NCI-H1417 (cell line): ENCODE data around the gene CA9.

ENCODE experiments used
- DNase-seq, 3 experiments: peaks; one replicate each; lab custom pipeline; 2025; lab: John Stamatoyannopoulos, UW

Gene CA9

DNA sequence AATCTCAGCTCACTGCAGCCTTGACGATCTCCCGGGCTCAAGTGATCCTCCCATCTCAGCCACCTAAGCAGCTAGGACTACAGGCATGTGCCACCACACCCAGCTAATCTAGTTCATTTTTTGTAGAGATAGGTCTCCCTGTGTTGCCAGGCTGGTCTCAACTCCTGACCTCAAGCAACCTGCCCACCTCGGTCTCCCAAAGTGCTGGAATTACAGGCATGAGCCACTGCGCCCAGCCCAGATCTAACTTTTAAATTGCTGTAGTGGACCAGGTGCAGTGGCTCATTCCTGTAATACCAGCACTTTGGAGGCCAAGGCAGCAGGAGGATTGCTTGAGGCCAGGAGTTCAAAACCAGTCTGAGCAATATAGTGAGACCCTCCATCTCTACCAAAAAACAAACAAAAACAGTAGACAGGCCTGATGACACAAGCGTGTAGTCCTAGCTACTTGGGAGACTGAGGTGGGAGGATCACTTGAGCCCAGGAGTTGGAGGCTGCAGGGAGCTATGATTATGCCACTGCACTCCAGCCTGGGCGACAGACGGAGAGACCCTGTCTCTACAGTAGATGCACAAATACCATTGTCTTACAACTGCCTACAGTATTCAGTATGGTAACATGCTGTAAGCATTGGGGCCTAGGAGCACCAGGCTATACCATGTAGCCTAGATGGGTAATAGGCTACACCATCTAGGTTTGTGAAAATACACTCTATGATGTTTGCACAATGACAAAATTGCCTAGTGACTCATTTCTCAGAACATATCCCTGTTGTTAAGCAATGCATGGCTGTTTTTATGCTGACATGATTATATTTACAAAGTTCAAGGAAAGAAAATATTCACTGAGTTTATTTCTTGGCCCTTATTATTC is 21.5 kb upstream of the CA9 start:
- DNase-seq = peak in 1 of 3 experiments; percentile 1

DNA sequence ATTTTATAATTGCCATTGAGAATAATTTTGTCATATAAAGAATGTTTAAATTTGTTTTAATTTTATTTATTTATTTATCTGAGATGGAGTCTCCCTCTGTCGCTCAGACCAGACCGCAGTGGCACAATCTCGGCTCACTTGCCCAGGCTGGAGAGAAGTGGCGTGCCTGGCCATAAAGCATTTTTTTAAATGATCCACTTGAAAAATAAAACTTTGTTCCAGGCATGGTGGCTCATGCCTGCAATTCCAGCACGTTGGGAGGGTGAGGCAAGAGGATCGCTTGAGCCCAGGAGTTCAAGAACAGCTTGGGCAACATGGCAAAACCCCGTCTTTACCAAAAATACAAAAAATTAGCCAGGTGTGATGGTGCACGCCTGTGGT is 20.9 kb upstream of the CA9 start:
- DNase-seq = no peak

DNA sequence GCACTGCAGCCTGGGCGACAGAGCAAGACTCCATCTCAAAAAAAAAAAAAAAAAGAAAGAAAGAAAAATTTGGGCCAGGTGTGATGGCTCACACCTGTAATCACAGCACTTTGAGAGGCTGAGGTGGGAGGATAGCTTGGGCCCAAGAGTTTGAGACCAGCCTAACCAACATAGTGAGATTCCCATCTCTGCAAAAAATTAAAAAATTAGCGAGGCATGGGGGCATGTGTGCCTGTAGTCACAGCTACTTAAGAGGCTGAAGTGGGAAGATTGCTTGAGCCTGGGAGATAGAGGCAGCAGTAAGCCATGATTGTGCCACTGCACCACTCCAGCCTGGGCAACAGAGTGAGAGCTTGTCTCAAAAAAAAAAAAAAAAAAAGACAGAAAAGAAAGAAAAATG is 20.1 kb upstream of the CA9 start:
- no peak for DNase-seq

DNA sequence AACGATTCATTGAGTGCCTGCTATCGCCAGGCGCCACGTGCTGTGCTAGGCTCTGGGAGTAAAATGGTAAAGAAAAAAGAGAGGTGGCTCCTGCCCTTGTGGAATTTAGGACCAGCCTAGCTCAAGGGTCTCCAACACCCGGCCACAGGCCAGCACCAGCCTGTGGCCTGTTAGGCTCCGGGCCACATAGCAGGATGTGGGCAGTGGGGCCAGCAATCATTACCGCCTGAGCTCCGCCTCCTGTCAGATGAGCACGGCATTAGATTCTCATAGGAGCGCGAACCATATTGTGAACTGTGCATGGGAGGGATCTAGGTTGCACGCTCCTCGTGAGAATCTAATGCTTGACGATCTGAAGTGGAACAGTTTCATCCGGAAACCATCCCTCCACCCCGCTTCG is 17.4 kb upstream of the CA9 start:
- no peak for DNase-seq

DNA sequence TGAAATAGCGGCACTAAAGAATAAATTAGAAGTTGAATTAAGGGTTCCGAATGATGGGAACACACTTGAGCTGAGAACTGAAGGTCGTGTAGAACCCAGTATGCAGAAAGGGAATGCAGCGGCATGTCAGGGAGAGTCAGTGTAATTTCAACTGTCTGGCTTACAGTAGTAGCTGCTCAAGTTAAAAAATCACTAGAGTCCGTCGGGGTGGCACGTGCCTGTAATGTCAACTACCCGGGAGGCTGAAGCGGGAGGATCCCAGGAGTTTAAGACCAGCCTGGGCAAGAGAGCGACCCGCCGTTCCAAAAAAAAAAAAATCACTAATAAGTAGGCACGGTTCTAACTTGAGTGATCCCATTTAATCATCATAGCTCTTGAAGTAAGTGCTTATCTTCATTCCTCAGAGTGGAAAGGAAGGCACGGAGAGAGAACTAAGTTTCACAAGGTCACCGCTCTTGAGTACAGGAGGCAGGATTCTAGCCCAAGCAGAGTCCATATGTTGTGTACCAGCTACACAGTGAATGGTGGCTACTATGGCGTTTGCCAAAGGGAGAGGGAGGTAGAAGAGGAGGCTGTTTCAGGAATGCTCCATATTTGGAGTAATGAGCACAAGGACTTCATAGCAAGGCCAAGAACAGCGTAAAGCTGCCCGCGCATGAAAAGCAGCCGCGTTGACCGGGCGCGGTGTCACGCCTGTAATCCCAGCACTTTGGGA is 16.7 kb upstream of the CA9 start:
- DNase-seq = peak in 1 of 3 experiments; percentile 32

DNA sequence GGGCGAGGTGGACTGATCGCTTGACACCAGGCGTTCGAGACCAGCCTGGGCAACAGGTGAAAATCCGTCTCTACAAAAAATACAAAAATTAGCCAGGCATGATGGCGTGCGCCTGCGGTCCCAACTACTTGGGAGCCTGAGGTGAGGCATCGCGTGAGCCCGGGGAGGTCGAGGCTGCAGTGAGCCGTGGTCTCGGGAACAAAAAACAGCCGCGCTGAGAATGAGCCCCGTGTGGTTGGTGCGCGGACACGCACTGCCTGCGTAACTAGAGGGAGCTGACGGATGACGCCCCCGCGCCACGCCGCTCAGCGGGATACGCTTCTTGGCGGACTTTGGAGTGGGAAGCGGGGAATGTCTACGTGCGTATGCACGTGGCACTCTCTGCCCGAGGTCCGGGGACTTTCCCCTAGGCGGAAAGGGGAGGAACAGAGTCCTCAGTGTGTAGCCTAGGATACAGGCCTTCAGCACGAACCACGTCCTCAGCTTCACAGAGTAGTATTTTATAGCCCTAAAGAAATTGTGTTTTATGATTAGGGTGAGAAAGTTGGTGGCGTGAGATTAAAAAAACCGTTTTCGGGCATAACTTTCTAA is 16.1 kb upstream of the CA9 start, which contains the start of gene RMRP:
RMRP (minus strand) TSS at position 474 of the 591 bp plus-strand sequence.
- peak; percentile 92 to 98 (median 97) for DNase-seq

DNA sequence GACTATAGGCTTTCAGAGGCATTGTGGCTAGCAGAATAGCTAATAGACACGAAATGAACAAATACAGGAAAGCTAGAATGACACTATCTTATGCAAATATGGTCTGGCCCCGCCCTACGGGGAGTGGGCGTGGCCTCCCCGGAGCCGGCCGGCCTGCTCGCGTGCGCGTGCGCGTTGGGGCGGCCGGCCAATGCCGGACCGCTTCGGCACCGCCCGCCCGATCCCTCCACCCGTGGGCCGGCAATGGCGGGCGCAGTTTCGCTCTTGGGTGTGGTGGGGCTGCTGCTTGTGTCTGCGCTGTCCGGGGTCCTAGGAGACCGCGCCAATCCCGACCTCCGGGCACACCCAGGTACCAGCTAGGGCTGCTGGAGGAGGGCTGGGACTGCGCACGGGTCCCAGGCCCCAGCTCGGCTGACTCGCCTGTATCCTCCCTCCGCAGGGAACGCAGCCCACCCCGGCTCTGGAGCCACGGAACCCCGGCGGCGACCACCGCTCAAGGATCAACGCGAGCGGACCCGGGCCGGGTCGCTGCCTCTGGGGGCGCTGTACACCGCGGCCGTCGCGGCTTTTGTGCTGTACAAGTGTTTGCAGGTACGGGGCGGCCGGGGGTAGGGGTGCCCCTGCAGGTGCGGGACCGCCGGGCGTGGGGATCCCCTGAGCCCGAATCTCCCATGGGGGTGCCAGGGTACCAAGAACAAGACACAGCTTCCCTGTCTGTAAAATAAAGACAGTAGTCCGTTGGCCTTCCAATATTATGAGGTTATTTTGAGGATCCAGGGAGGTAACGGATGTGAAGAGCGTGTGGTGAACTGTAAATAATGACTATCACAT is 15.4 kb upstream of the CA9 start, which contains the start of gene CCDC107:
CCDC107 (plus strand) TSS at position 156 of the 831 bp plus-strand sequence; CDS start at position 244, 88 bp downstream.
- peak; percentile 76 to 95 (median 82) for DNase-seq

DNA sequence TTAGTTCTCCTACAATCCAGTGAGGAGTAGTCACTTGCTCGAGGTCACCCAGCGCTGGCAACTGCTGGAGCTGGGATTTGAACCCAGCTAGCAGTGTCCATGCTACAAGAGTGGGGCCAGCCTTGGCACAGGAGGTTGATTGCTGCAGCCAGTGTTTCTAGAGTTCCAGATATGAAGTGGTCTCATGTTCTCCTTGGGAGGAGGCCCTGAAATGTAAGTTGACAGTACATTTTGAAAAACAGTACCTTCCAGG is 14.8 kb upstream of the CA9 start:
- peak in 1 of 3 experiments; percentile 29 for DNase-seq

DNA sequence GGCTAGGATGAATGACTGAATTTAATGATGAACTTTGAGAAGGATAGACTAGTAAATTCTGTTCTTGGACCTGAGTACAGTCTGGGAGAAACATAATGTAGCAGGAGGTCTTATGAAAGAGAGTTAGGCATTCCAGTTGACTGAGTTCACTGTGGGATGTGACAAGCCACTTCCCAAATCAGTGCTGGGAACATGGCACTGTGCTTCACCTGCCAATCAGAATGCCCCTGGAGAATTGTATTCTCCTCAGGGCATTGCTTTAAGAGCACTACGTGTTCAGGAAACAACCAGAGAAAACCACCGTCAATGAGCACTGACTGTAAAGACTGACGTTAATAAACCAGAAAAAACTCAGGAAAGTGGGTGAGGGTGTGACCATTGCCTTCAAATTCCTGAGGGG is 14.4 kb upstream of the CA9 start:
- DNase-seq = peak in 1 of 3 experiments; percentile 19

DNA sequence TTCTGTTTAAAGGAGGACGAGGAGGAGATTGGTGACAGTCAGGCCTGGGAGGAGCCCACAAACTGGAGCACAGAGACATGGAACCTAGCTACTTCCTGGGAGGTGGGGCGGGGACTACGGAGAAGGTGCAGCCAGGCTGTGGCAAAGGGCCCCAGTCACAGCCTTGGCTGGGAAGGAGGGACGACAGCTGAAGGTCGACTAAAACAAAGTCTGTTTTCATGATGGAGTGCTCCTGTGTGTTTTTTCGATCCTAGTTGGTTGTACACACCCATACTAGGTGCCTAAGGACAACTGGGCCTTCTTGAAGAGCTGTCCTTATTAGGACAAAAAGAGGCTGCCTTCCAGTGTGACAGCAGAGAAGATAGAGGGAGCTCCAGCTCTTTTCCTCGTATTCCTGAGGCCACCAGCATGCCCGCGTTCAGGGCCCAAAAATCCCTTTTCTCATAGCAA is 12.7 kb upstream of the CA9 start:
- no peak for DNase-seq

DNA sequence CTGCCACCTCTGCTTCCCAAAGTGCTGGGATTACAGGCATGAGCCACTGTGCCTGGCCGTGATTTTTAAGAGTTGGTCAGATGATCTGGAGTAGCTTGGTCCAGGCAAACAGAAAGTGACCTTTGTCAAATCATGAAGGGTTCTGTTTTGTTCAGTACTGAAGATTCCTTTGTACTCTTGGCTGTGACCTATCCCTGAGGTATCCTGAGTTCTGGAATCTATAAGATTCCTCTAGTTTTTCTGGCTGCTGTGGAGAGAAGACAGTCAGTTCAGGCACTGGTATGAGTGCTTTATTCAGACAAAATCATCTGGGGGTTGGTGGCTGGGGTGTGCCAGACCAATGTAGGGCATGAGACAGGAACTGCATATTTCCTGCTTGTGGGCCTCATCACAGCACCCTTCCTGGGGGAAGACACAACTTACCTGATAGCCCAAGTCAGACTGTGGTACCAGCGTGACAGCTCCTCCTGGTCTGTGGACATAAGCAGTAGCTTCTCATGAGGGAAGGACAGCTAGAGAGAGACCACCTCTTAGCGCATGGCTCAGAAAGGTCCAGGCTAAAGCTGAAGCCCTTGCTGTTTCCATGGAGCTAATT is 11.9 kb upstream of the CA9 start:
- no peak for DNase-seq

DNA sequence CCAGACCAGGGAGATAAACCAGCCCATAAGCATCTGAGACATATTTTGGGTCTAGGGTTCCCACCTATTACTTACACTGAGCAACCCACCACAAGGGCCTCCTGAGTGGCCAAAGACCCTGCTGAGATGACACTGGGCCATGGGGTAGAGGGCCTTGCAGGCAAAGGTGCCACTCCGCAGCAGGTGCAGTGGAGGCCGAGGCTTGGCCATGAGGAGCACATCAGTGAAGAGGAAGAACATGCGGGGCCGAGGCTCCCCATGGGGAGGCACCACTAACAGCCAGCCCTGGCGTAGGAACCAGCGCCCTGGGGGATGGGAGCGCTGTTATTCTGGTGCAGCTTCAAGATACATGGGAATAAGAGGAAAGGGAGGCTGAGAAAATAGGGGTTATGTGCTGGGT is 11.3 kb upstream of the CA9 start:
- no peak for DNase-seq

DNA sequence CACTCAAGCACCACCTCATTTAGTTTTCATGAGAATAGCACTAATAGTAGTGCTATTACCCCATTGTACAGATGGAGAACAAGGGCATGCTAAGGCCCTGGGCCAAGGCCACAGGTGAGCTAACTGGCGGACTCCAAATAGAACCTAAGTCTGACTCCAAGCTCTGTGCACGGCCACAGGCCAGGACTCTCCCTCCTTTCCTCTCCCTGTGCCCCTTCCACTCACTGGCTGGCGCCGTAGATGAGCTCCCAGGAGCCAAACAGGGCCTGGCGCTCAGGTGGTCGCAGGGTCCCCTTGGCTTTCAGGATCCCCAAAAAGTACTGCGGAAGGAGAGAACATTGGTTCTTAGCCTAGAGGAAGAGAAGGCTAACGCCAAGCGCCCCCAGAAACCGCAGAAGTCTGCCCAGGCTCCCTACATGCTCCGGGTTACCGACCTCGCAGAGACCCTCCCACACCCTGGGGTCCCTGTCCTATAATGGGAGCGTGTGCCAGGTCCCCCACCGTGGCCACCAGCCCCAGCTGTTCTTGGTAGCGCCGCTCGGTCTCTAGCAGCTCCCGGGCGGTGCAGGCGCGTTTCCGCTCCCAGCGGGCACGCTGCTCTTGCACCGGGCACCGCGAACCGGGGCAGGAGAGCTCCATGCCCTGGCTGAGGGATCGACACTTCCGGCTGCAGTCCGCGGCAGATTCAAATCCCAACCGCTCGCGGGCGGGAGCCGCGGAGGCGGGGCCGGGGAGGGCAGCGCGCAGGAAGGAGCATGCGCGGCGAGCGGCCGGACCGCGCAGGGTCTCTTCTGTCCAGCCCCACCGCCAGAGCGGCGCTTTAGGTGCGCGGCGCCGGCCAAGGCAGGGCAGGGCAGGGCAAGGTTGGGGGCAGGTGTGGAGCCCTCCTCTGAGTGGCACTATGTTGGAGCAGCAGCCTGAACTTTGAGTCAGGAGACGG is 8.9 kb upstream of the CA9 start, which contains the start of gene ARHGEF39:
ARHGEF39 (minus strand) TSS at position 665 of the 940 bp plus-strand sequence; CDS start at position 639, 26 bp downstream.
- peak; percentile 75 to 85 (median 80) for DNase-seq

DNA sequence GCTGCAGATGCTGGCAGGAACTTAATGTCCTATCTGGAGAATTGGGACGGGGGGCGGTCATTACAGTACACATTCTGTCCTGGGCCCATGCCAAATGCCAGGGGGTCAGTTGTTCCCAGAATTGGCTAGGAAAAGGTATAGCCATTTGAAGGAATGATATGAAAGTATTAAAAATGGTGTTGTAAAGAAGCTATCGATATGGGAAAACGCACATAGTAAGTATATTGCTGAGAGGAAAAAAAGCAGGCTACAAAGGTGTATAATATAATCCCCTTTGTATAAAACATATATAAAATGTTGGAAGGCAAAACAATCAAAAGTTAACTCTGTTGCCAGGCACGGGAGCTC is 8.3 kb upstream of the CA9 start:
- no peak for DNase-seq

DNA sequence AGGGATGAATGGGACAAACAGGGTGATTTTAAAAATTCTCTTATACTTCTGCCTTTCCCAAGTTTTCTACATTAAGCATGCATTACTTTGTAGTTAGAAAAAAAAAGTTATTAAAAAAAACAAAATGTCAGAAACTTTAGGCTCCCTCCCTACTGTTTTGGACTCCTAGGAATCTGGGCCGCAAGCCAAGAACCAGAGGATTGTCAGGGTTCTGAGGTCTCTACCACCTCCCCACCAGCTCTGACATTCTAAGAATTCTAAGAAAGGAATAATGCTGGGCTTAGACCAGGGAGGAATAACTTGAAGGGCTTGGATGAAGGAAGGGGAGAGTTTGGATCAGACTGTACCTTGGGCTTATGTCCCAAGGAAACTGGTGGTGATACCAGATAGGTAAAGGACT is 7.7 kb upstream of the CA9 start:
- no peak for DNase-seq

DNA sequence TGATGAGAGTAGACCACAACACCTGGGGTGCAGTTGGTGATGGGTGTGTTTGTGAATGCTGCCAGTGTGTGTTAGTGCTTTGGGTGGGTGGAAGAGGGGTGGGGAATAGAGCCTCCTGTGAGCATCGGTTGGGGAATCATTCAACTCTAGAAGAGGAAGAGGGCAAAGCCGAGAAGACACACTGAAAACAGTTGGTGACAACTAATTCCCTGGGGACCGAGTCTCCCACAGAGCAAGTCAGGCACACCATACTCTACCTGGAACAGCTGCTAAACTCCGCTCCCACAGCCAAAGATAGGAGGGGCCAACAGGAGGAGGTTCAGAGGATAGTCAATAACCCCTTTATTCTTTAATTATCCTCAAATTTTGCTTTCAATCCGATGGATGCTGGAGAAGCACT is 7.2 kb upstream of the CA9 start:
- DNase-seq = no peak

DNA sequence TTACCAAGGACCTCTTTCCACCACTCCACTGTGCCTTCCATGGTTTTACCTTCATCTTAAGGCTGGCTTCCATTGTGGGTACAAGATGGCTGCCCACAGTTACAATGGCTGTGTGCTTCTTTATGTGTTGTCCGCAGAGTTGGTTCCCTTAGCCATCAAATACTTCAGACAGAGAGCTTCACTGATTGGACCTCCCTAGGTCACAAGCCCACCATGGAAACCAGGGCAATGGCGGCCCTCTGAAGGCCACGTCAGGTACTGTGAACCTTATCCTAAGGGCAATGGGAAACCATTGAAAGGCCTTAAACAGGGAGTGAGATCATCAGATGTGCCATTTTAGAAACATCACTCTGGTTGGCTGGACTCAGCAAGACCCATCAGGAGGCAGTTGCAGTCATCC is 5.8 kb upstream of the CA9 start:
- no peak for DNase-seq

DNA sequence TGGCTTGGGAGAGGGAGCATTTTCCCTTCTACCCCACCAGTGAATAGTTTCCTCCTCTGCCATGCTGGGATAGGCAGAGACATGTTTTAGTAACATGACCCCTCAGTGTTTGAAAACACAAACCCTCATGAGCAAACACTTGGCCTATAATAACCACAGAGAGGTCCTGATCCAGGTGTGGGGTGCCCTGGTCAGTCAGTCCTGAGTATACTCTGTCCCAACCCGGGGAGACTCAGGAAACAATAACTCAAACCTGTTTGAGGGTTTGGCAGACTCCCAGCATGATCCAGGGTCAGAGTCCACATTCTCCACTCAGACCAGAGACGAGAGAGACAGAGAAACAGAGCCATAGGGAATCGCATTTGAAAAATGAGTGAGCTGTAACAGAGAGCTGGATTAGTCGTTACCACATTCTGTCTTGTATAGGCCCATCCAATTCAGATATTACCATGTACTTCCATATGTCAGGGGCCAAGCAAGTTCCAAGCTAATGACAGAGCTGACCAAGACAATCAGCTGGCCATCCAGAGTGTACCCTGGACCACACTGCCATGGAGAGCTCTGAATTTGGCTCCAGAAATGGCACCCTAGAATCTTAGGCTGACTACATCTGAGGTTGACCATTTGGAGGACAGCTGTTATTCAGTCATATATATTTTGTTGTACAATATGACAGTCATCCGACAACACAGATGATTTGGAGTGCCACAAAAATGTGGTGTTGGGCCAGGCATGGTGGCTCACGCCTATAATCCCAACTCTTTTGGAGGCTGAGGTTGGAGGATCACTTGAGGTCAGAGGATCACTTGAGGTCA is 4.2 kb upstream of the CA9 start:
- no peak for DNase-seq

DNA sequence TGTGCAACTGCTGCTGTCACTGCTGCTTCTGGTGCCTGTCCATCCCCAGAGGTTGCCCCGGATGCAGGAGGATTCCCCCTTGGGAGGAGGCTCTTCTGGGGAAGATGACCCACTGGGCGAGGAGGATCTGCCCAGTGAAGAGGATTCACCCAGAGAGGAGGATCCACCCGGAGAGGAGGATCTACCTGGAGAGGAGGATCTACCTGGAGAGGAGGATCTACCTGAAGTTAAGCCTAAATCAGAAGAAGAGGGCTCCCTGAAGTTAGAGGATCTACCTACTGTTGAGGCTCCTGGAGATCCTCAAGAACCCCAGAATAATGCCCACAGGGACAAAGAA is 265 bp downstream of the CA9 start:
- DNase-seq = no peak

DNA sequence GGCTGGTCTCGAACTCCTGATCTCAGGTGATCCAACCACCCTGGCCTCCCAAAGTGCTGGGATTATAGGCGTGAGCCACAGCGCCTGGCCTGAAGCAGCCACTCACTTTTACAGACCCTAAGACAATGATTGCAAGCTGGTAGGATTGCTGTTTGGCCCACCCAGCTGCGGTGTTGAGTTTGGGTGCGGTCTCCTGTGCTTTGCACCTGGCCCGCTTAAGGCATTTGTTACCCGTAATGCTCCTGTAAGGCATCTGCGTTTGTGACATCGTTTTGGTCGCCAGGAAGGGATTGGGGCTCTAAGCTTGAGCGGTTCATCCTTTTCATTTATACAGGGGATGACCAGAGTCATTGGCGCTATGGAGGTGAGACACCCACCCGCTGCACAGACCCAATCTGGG is 1.5 kb downstream of the CA9 start:
- no peak for DNase-seq
